Measurements from ENCODE around the gene GID4.

GID4 gene

DNA sequence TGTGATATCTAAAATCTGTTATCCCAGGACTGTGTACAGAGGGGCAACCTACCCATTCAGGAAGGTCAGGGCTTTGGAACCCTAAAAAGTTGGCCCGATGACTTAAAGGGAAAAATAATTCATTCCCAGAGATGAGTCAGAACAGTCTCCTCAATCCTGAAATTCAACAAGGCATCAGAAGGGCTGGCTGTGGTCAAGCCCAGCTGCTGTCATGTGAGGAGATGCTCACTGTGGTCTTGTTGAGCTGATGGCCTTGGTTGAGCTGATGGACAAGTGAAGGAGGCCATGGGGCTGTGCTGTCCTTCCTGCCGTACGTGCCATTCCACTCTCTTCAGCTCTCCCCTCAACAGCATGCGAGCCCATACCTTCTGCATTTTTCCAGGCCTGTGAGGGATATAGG lies 27.7 kb downstream of the GID4 start:
- Histone ChIP-seq H3K27me3 (ENCODE audit: control insufficient read depth, low read length) (peaks cover 6% of the 10 kb centered on the region; the same call in 1 of the 2 replicates), H4K20me1 (ENCODE audit: control insufficient read depth, insufficient read depth, low read depth, low read length) (no peaks in the 10 kb centered on the region), H3K4me2 (ENCODE audit: low read length) (no peak overlapping the region), H3F3A (ENCODE audit: control insufficient read depth, insufficient read depth) (peaks cover 5% of the 10 kb centered on the region; the same call in 1 of the 2 replicates), H3K36me3 (ENCODE audit: control insufficient read depth, low read length) (peaks cover 19% of the 10 kb centered on the region), H3K27ac (ENCODE audit: low read depth, low read length) (no peak overlapping the region), H3K9me3 (ENCODE audit: control insufficient read depth, insufficient read depth, low read length) (no peaks in the 10 kb centered on the region), H3K4me1 (ENCODE audit: control insufficient read depth, low read length) (no peaks in the 10 kb centered on the region), H3K79me2 (ENCODE audit: control insufficient read depth, low read length) (no peaks in the 10 kb centered on the region), H3K9me2 (replicated peaks; ENCODE audit: control insufficient read depth, low read length) (no peaks in the 10 kb centered on the region), H3K4me3 (ENCODE audit: low read length) (no peak overlapping the region)
- TF ChIP-seq, protein P1, sequence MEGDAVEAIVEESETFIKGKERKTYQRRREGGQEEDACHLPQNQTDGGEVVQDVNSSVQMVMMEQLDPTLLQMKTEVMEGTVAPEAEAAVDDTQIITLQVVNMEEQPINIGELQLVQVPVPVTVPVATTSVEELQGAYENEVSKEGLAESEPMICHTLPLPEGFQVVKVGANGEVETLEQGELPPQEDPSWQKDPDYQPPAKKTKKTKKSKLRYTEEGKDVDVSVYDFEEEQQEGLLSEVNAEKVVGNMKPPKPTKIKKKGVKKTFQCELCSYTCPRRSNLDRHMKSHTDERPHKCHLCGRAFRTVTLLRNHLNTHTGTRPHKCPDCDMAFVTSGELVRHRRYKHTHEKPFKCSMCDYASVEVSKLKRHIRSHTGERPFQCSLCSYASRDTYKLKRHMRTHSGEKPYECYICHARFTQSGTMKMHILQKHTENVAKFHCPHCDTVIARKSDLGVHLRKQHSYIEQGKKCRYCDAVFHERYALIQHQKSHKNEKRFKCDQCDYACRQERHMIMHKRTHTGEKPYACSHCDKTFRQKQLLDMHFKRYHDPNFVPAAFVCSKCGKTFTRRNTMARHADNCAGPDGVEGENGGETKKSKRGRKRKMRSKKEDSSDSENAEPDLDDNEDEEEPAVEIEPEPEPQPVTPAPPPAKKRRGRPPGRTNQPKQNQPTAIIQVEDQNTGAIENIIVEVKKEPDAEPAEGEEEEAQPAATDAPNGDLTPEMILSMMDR (IDR thresholded peaks at IDR 0.05; ENCODE audit: low read depth, low read length, poor library complexity, severe bottlenecking): no peak
- TF ChIP-seq EZH2phosphoT487 (IDR thresholded peaks at IDR 0.05; ENCODE audit: borderline replicate concordance, low read length): no peak

DNA sequence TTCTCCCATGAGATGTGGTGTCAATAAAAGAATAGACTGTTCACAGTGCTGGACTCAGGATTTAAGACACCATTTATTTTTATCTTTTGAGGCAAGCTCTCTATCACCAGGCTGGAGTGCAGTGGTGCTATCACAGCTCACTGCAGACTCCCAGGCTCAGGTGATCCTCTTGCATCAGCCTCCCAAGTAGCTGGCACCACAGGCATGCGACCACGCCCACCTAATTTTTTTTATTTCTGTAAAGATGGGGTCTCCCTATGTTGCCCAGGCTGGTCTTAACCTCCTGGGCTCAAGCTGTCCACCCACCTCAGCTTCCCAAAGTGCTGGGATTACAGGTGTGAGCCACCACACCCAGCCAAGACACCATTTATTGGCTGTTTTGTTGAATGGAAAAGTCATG lies 29.9 kb downstream of the GID4 start:
- TF ChIP-seq, protein P1 (IDR thresholded peaks at IDR 0.05; ENCODE audit: low read depth, low read length, poor library complexity, severe bottlenecking): no peak
- no peak for TF ChIP-seq EZH2phosphoT487 (IDR thresholded peaks at IDR 0.05; ENCODE audit: borderline replicate concordance, low read length)
- Histone ChIP-seq H3K27ac (ENCODE audit: low read depth, low read length) (no peak overlapping the region), H3K9me2 (replicated peaks; ENCODE audit: control insufficient read depth, low read length) (no peaks in the 10 kb centered on the region)

DNA sequence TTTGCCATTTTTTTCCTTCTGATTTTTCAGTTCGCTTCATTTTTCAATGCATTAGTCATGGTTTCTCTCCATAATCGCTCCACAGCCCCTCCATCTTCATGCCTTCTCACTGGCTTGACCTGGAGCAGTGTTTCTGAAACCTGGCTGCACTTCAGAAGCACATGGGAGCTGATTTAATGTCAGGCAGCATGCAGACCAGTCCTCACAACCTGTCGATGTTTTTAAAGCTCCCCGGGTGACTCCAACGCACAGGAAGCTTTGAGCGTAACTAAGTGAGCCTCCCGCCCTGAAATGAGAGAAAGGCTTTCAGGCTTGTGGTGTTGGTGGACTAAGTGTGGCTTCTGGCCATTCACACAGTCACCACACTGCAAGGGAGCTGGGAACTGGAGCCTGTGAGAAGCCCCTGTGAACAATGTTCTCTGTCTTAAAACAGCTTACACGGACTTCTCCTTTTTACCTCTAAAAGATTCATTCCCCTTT lies 31.7 kb downstream of the GID4 start:
- H3F3A ChIP-seq (ENCODE audit: control insufficient read depth, insufficient read depth): no peaks in the 10 kb centered on the region
- no peaks in the 10 kb centered on the region for H3K9me2 ChIP-seq (replicated peaks; ENCODE audit: control insufficient read depth, low read length)
- H3K79me2 ChIP-seq (ENCODE audit: control insufficient read depth, low read length): no peaks in the 10 kb centered on the region
- no peak for TF ChIP-seq EZH2phosphoT487 (IDR thresholded peaks at IDR 0.05; ENCODE audit: borderline replicate concordance, low read length)
- TF ChIP-seq, protein P1 (IDR thresholded peaks at IDR 0.05; ENCODE audit: low read depth, low read length, poor library complexity, severe bottlenecking): no peak
- H3K27me3 ChIP-seq (ENCODE audit: control insufficient read depth, low read length): peaks cover 8% of the 10 kb centered on the region; the same call in 1 of the 2 replicates
- H3K4me2 ChIP-seq (ENCODE audit: low read length): no peak overlapping the region
- H3K4me3 ChIP-seq (ENCODE audit: low read length): no peak overlapping the region
- H3K27ac ChIP-seq (ENCODE audit: low read depth, low read length): no peak overlapping the region
- H4K20me1 ChIP-seq (ENCODE audit: control insufficient read depth, insufficient read depth, low read depth, low read length): no peaks in the 10 kb centered on the region
- no peaks in the 10 kb centered on the region for H3K36me3 ChIP-seq (ENCODE audit: control insufficient read depth, low read length)
- H3K4me1 ChIP-seq (ENCODE audit: control insufficient read depth, low read length): no peaks in the 10 kb centered on the region
- H3K9me3 ChIP-seq (ENCODE audit: control insufficient read depth, insufficient read depth, low read length): no peaks in the 10 kb centered on the region

More for the DNA sequence above, 29.9 kb downstream of the GID4 start:
- peaks cover 15% of the 10 kb centered on the region for H3K36me3 ChIP-seq (ENCODE audit: control insufficient read depth, low read length)
- H3K4me2 ChIP-seq (ENCODE audit: low read length): no peak overlapping the region
- H3K27me3 ChIP-seq (ENCODE audit: control insufficient read depth, low read length): peaks cover 8% of the 10 kb centered on the region; the same call in 1 of the 2 replicates
- H3K4me3 ChIP-seq (ENCODE audit: low read length): no peak overlapping the region
- no peaks in the 10 kb centered on the region for H4K20me1 ChIP-seq (ENCODE audit: control insufficient read depth, insufficient read depth, low read depth, low read length)
- H3F3A ChIP-seq (ENCODE audit: control insufficient read depth, insufficient read depth): peaks cover 5% of the 10 kb centered on the region; the same call in 1 of the 2 replicates
- no peaks in the 10 kb centered on the region for H3K4me1 ChIP-seq (ENCODE audit: control insufficient read depth, low read length)
- no peaks in the 10 kb centered on the region for H3K79me2 ChIP-seq (ENCODE audit: control insufficient read depth, low read length)
- H3K9me3 ChIP-seq (ENCODE audit: control insufficient read depth, insufficient read depth, low read length): no peaks in the 10 kb centered on the region
